Activated naive CD8-positive, alpha-beta T cell treated with anti-CD3 and anti-CD28 coated beads, Interleukin-2, amount 50 U/mL, for 16 hours (primary cell): ENCODE measurements around the gene CD160.
"Not testable (repeated sequence)": the region's sequence is repeated elsewhere in the genome, so short reads cannot be mapped to it uniquely, and the experiment has no call there.

Source experiments
- DNase-seq: peaks from one replicate; pipeline ENCODE4 v3.0.0-alpha.2; 2020; ENCODE audit warnings: low read depth, low spot score

CD160 gene

GRCh38 chr1:145758575-145758974, 39.3 kb downstream of the CD160 start:
- no peak for DNase-seq

GRCh38 chr1:145759721-145760120, 40.4 kb downstream of the CD160 start:
- DNase-seq: no peak

DNA sequence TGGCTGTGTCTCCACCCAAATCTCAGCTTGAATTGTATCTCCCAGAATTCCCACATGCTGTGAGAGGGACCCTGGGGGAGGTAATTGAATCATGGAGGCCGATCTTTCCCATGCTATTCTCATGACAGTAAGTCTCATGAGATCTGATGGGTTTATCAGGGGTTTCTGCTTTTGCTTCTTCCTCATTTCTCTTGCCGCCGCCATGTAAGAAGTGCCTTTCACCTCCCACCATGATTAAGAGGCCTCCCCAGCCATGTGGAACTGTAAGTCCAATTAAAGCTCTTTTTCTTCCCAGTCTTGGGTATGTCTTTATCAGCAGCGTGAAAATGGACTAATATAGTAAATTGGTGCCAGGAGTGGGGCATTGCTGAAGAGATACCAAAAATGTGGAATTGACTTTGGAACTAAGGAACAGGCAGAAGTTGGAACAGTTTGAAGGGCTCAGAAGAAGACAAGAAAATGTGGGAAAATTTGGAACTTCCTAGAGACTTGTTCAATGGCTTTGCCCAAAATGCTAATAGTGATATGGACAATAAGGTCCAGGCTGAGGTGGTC, 41.2 kb downstream of the CD160 start:
- DNase-seq: not testable (repeated sequence)

GRCh38 chr1:145761498-145761897, 42.2 kb downstream of the CD160 start:
- not testable (repeated sequence) for DNase-seq

DNA sequence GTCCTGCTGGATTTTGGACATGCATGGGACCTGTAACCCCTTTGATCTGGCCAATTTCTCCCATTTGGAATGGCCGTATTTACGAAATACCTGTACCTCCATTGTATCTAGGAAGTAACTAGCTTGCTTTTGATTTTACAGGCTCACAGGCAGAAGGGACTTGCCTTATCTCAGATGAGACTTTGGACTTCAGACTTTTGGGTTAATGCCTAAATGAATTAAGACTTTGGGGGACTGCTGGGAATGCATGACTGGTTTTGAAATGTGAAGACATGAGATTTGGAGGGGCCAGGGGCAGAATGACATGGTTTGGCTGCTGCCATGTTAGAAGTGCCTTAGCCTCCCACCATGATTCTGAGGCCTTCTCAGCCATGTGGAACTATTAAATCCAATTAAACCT, 42.7 kb downstream of the CD160 start:
- DNase-seq: not testable (repeated sequence)

GRCh38 chr1:145764231-145764940, 45.1 kb downstream of the CD160 start:
- not testable (repeated sequence) for DNase-seq

DNA sequence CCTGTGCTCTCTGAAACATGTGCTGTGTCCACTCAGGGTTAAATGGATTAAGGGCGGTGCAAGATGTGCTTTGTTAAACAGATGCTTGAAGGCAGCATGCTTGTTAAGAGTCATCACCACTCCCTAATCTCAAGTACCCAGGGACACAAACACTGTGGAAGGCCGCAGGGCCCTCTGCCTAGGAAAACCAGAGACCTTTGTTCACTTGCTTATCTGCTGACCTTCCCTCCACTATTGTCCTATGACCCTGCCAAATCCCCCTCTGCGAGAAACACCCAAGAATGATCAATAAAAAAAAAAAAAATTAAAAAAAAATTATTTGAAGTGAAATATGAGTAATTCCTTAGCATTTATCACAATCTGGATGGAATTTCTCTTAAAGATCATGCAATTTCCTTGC, 45.8 kb downstream of the CD160 start:
- not testable (repeated sequence) for DNase-seq

DNA sequence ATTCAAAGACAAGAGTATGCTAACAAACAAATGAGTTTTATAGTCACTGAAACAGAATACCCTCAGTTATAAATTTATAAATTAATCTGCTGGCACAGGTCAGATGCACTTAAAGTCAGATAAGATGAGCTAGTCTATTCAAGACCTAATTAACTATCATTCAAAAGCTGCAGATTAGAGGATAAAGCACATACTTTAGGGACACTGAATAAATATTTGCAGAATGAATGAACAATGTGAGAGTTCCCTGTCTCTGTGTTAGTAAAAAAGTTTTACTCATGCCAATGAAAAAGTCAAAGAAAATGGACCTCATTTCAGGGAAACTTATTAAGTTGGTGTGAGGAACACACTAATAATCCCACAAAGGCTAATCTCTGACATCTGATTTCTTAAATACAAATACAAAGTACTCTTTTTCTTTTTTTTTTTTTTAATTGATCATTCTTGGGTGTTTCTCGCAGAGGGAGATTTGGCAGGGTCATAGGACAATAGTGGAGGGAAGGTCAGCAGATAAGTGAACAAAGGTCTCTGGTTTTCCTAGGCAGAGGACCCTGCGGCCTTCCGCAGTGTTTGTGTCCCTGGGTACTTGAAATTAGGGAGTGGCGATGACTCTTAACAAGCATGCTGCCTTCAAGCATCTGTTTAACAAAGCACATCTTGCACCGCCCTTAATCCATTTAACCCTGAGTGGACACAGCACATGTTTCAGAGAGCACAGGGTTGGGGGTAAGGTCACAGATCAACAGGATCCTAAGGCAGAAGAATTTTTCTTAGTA, 46.5 kb downstream of the CD160 start:
- not testable (repeated sequence) for DNase-seq

GRCh38 chr1:145766926-145767325, 47.6 kb downstream of the CD160 start:
- DNase-seq: not testable (repeated sequence)

GRCh38 chr1:145768004-145768403, 48.7 kb downstream of the CD160 start:
- not testable (repeated sequence) for DNase-seq

- DNase-seq: no peak
Measured at GRCh38 chr1:145771056-145771455, 51.8 kb downstream of the CD160 start.

DNA sequence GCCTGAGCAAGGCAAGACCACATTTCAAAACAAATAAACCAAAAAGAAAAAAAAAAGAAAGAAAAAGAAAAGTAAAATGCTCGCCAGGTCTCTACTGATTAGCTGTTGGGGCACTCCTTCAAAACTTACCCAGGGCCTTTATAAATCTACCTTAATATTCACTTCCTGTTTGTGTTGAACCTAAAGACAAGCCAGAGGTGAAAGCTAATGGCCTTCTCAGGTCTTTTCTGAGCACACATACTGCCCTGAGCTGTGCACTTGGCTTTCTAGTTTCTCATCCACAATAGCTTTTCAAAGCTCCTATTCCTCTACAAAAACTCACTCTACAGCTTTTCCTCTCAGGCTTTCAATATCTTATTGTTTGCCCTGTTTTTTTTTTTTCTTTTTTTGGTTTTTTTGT, 54.1 kb downstream of the CD160 start:
- DNase-seq: no peak

DNA sequence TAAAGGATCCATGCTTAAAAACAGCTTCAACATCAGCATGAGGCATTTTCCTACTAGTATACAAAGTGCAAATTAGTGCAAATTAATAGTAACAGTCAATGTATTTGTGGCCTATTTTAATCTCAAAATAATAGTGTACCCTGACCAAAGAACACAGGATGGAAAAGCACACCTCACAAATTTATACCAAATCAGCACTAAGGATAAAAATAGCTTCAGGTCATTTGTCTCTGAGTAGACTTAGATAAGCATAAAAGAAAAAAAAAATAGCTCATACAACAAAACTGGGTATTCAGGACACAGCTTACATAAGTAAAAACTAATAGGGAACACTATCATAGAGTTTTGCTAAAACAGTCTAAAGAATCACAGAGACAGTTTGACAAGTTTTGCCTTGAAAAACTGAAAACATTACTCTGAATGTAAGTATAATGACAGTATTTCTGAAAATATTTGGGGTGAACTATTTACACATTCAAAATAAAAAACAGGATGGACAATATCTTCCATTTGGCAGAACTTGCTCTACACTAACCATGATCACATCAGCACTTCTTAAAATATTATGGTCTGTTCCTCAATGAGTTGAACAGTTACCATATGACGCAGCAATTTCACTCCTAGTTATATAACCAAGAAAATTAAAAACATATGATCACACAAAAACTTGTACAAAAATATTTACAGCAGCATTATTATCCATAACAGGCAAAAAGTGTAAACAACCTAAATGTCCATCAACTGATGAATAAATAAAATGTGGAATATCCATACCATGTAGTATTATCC, 58.3 kb downstream of the CD160 start:
- DNase-seq: no peak

- no peak for DNase-seq
Measured at GRCh38 chr1:145778146-145778540, 58.8 kb downstream of the CD160 start.

- DNase-seq: no peak
Measured at GRCh38 chr1:145782272-145783099, 63.2 kb downstream of the CD160 start.

- DNase-seq: no peak
Measured at GRCh38 chr1:145784409-145784808, 65.1 kb downstream of the CD160 start.

- no peak for DNase-seq
Measured at GRCh38 chr1:145785547-145785946, 66.2 kb downstream of the CD160 start.

GRCh38 chr1:145786271-145786670, 67.0 kb downstream of the CD160 start:
- DNase-seq: no peak

DNA sequence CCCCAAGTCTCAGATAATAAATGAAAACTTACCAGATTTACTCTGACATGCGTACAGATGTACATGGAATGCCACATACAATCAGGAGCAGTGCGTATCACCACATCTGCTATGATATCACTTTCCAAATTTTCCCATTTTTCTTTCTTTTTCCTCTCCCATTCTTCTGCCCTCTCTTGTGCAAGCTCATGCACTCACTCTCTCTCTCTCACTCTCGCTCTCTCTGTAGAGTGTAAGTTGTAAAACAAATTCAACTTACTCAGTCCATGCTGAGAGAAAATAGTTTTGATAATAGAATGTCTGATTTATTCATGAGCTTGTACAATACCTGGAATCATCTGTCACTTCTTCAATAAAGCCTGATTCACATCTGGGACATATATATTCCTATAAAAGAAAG, 69.3 kb downstream of the CD160 start:
- DNase-seq: no peak
